Activated T-helper 2 cell treated with anti-CD3 and anti-CD28 coated beads, Interferon-gamma antibody, Interleukin-2, Interleukin-4, amounts not matched to agents 10 μg/mL and 5 μg/mL and 100 μg/mL, durations not matched to agents 14 hours and 24 hours and 36 hours (primary cell): ENCODE measurements around the gene TCOF1. TPM values are rescaled to one million over a fixed set of nuclear protein-coding genes. Genes with fewer than 3 reads are reported as not detected.
A peak's percentile ranks its signal among the peaks of the same experiment; 100 is the strongest.

Source experiments
- DNase-seq: peaks from one replicate; pipeline ENCODE4 v3.0.0; 2021; ENCODE audit warnings: low spot score
- H3K27ac Mint-ChIP-seq: one replicate; pipeline ENCODE4 v1.8.0; 2021; ENCODE audit warnings: mixed read lengths
- H3K27me3 Mint-ChIP-seq: one replicate; pipeline ENCODE4 v1.8.0; 2021; ENCODE audit warnings: low read depth, mixed read lengths
- H3K36me3 Mint-ChIP-seq: one replicate; pipeline ENCODE4 v1.8.0; 2021; ENCODE audit warnings: low read depth, mixed read lengths
- H3K4me1 Mint-ChIP-seq: one replicate; pipeline ENCODE4 v1.8.0; 2021; ENCODE audit warnings: low read depth, mixed read lengths
- H3K4me3 Mint-ChIP-seq: one replicate; pipeline ENCODE4 v1.8.0; 2021; ENCODE audit warnings: low read depth, mild to moderate bottlenecking, moderate library complexity, mixed read lengths
- H3K9me3 Mint-ChIP-seq: one replicate; pipeline ENCODE4 v1.8.0; 2021; ENCODE audit warnings: mixed read lengths
- intact Hi-C: fragments of 100-400 bp; cut with micrococcal nuclease; formaldehyde crosslinking; loops from one replicate; pipeline ENCODE4 v1.15.1; 2023
- total RNA-seq: library from RNA; stranded (reverse); gene quantifications from 2 replicates; pipeline ENCODE4 v1.2.3, GENCODE V29; 2022

Gene TCOF1
- total RNA-seq, 1 donor from 2014 or later: 98.2 TPM

DNA sequence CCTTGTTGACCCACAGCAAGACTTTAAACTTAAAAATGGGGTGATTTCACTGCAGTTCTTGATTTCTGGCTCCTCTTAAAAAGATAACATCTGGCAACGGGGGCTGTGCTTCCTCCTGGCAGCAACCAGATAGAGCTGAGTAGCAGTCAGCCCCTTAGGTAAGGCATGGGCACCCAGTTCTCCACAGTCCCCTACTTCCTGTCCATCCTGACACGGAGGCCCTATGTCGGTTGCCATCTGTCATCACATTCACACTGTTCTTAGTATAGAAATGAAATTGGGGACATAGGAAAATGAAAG lies 43.5 kb downstream of the TCOF1 start:
- DNase-seq: no peak
- Mint-ChIP-seq H3K4me3 (no peak overlapping the region), H3K36me3 (peaks cover 62% of the 10 kb centered on the region), H3K27ac (peak overlapping the region; percentile 25), H3K27me3 (no peaks in the 10 kb centered on the region), H3K4me1 (peaks cover 3% of the 10 kb centered on the region), H3K9me3 (no peaks in the 10 kb centered on the region)
- intact Hi-C loops: no loop called here

GRCh38 chr5:150401376-150402228 lies 44.1 kb downstream of the TCOF1 start:
- no peak for DNase-seq
- peaks cover 59% of the 10 kb centered on the region for H3K36me3 Mint-ChIP-seq
- H3K4me1 Mint-ChIP-seq: peaks cover 3% of the 10 kb centered on the region
- no peak overlapping the region for H3K4me3 Mint-ChIP-seq
- intact Hi-C loops: no loop called here
- H3K9me3 Mint-ChIP-seq: no peaks in the 10 kb centered on the region
- H3K27me3 Mint-ChIP-seq: no peaks in the 10 kb centered on the region
- H3K27ac Mint-ChIP-seq: peak overlapping the region; percentile 25

DNA sequence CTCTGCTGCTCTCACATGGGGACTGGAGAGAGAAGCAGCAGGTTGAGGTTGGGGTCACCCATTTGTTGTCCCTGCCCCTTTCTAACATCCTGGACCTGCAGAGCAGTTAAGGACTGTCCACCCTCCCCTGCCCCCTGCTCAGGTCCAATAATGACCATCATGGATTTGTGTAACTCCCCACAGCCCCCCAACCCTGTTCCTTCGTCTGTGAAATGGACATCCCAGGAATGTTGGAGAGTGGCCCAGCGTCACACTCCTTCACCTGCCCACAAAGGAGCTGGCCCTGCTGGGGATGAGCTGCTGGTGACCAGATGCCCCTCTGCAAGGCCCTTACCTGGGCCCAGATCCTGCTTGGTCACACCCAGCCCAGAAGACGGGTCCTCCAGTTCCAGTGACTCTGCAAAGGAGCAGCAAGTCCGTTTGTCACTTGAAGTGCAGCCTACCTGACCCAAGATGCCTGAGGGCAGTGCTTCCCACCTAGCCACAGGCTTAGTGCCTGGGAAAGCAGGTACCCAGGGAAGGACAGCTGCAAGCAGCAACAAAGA lies 44.8 kb downstream of the TCOF1 start:
- peaks cover 63% of the 10 kb centered on the region for H3K36me3 Mint-ChIP-seq
- no peak for DNase-seq
- intact Hi-C loops: no loop called here
- H3K9me3 Mint-ChIP-seq: no peaks in the 10 kb centered on the region
- H3K4me1 Mint-ChIP-seq: peaks cover 3% of the 10 kb centered on the region
- no peaks in the 10 kb centered on the region for H3K27me3 Mint-ChIP-seq
- no peak overlapping the region for H3K4me3 Mint-ChIP-seq
- H3K27ac Mint-ChIP-seq: peak overlapping the region; percentile 2

GRCh38 chr5:150402901-150403342 lies 45.4 kb downstream of the TCOF1 start:
- no peak for DNase-seq
- intact Hi-C loops: no loop called here
- Mint-ChIP-seq H3K4me1 (peaks cover 3% of the 10 kb centered on the region), H3K9me3 (no peaks in the 10 kb centered on the region), H3K27ac (peak overlapping the region; percentile 2), H3K27me3 (no peaks in the 10 kb centered on the region), H3K4me3 (no peak overlapping the region), H3K36me3 (peaks cover 63% of the 10 kb centered on the region)

DNA sequence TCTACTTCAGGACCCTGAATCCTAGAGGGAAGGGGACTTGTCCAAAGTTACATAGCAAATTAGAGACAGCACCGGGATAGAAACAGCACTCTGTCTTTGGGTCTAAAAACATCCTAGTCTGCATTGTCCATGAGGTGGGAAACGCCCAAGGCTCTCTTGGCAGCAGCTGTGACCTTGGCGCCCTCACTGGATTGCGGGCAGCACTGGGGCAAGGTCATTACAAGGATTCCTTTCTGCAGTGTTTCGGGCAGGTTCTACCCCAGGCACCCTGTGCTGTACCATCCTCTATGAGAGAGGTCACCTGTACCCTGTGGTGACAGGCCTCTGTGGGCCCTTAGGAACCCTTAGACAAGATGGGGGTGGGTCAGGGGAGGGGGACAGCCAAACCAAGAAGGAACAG lies 46.6 kb downstream of the TCOF1 start:
- Mint-ChIP-seq H3K27me3 (no peaks in the 10 kb centered on the region), H3K27ac (no peak overlapping the region), H3K36me3 (peaks cover 61% of the 10 kb centered on the region), H3K4me1 (peaks cover 7% of the 10 kb centered on the region), H3K9me3 (no peaks in the 10 kb centered on the region), H3K4me3 (no peak overlapping the region)
- intact Hi-C loops: no loop called here
- DNase-seq: no peak

DNA sequence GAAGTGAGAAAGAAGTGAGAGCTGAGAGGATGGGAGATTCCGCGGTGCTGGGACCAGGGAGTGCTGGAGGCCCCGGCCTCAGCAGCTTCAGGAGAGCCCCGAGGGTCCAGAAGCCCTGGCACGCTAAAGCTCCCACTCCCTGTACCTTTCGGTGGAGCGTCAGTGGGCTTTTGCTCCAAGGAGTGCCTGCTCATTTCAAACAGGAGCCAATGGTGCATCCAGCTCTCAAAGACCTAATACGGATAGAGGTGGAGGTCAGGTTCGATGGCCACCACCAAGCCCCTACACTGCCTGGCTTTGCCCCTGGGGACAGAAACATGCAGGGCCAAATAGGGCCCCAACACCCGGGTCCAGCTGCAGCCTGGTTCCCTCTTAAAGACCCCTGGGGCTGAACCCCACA lies 47.0 kb downstream of the TCOF1 start:
- DNase-seq: no peak
- no peak overlapping the region for H3K27ac Mint-ChIP-seq
- intact Hi-C loops: no loop called here
- peaks cover 60% of the 10 kb centered on the region for H3K36me3 Mint-ChIP-seq
- no peaks in the 10 kb centered on the region for H3K27me3 Mint-ChIP-seq
- no peak overlapping the region for H3K4me3 Mint-ChIP-seq
- no peaks in the 10 kb centered on the region for H3K9me3 Mint-ChIP-seq
- peaks cover 7% of the 10 kb centered on the region for H3K4me1 Mint-ChIP-seq

DNA sequence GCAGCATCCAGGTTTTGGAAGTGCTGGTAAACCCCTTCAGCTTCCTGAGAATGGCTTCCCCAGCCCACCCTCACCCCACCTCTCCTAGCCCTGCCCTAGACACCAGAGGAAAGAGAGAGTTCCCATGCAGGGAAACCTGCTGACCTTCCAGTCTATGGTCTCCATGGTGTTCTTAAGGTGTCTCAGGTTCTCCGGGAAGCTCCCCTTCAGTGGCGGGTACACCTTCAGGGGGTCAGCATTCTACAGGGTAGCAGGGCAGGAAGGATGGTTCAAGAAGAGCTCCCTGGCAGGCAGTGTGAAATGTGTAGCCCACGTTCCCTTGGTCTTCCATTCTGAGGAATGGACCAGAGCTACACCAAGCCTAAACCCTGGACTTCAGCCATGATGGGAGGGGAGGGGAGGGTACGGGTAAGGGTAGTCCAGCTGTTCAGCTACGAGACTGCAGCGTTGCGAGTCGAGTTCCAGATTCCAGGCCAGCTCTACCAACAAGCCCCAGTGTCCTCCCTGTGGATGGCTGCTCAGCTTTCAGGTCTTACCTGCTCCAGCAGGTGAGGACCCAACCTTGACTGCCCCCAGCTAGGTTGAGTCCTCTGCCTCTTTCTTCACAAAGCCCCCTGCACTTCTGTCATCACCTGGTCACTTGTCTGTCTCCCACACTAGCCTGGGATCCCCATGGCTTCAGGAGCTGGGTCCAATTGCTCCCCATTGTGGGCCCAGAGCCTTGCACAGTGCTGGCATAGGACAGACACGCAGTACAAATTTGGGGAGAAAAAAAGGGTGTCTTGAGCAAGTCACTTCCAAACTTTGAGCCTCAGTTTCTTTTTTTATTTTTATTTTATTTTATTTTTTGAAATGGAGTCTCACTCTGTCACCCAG lies 47.7 kb downstream of the TCOF1 start:
- no peak overlapping the region for H3K27ac Mint-ChIP-seq

DNA sequence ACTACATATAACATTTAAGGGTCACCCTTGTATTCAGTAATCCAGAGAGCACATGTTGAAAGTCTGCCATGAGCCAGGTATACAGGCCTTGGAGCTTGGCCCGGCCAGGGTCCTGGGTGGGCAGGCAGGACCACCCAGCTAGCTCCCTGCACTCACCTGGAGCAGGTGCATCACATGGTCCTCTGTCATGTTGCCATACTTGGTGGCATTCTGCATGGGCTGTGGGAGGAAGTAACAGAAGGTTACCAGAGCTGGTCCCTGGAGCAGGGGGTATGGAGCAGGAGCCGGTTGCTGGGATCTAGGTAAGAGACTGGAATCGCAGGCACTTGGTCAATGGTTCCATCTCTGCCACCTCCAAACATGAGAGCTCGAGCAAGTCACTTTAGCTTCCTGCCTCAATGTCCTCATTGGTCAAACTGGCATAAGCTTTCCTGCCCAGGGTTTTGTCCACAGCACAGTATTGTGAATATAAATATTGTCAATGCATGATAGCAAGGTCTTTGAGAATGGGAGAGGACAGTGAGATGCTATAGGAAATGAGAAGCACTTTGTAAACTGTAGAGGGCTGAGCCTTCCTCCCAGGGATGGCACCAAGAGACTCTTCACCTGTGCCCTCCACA lies 48.7 kb downstream of the TCOF1 start:
- no peak overlapping the region for H3K27ac Mint-ChIP-seq
- H3K4me3 Mint-ChIP-seq: no peak overlapping the region
- H3K27me3 Mint-ChIP-seq: no peaks in the 10 kb centered on the region
- H3K9me3 Mint-ChIP-seq: no peaks in the 10 kb centered on the region
- H3K4me1 Mint-ChIP-seq: peaks cover 18% of the 10 kb centered on the region
- intact Hi-C loops: no loop called here
- H3K36me3 Mint-ChIP-seq: peaks cover 56% of the 10 kb centered on the region
- no peak for DNase-seq

More for the DNA sequence above, 47.7 kb downstream of the TCOF1 start:
- DNase-seq: no peak
- Mint-ChIP-seq H3K36me3 (peaks cover 60% of the 10 kb centered on the region), H3K27me3 (no peaks in the 10 kb centered on the region), H3K4me1 (peaks cover 13% of the 10 kb centered on the region), H3K9me3 (no peaks in the 10 kb centered on the region), H3K4me3 (no peak overlapping the region)
- intact Hi-C loops: no loop called here

DNA sequence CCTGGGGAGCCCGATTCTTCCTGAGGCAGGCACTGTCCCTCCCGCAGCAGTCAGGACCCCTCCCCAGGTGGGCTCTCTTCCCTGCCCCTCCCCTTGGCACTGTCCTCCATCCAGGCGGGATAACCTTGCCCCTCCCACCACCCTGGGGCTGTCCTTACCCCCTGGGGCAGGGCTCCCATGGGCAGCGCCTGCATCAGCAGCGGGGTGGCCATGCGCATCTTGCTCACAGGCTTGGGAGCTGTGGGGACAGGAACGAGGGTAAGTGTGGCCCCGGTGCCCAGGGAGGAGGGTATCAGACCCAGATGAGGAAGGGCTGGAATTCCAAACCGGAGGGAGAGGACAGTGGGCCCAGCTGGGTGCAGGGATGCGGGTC lies 49.2 kb downstream of the TCOF1 start:
- DNase-seq: no peak
- peaks cover 51% of the 10 kb centered on the region for H3K36me3 Mint-ChIP-seq
- H3K27ac Mint-ChIP-seq: no peak overlapping the region
- H3K4me3 Mint-ChIP-seq: no peak overlapping the region
- no peaks in the 10 kb centered on the region for H3K9me3 Mint-ChIP-seq
- intact Hi-C loops: no loop called here
- H3K27me3 Mint-ChIP-seq: no peaks in the 10 kb centered on the region
- H3K4me1 Mint-ChIP-seq: peaks cover 17% of the 10 kb centered on the region

DNA sequence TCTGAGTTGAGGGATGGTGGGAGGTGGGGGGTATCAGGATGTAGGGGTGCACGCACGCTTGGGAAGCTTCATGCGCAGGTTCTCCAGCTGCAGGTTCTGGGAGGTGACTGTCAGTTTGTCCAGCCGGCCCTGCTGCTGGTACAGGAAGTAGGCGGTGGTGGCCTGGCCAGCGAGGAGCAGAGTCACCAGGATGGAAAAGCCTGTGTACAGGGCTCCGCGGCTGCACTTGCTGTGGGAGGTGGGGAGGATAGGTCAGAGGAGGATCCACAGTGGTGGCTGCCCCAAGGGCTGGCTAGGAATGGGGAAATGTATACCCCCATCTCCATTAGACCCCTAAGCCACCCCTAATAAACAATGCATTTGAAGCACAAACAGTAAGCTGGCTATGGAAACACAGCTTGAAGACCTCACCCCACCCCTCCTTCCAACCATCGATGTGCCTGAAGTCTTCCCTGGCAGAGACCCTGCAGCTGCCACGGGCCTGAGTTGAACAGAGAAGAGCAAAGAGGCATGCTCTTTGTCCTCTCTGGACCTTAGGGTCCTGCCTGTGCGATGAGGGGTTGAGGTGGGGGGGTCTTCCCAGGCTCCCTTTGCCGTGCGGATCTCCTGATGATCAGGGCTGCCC lies 49.7 kb downstream of the TCOF1 start:
- Mint-ChIP-seq H3K27ac (no peak overlapping the region), H3K27me3 (no peaks in the 10 kb centered on the region), H3K9me3 (no peaks in the 10 kb centered on the region), H3K36me3 (peaks cover 46% of the 10 kb centered on the region), H3K4me3 (no peak overlapping the region), H3K4me1 (peaks cover 17% of the 10 kb centered on the region)
- DNase-seq: no peak
- intact Hi-C loops: no loop called here

GRCh38 chr5:150408231-150408943 lies 50.9 kb downstream of the TCOF1 start:
- H3K9me3 Mint-ChIP-seq: no peaks in the 10 kb centered on the region
- intact Hi-C loops: no loop called here
- H3K27ac Mint-ChIP-seq: no peak overlapping the region
- H3K27me3 Mint-ChIP-seq: no peaks in the 10 kb centered on the region
- H3K4me3 Mint-ChIP-seq: no peak overlapping the region
- no peak for DNase-seq
- H3K4me1 Mint-ChIP-seq: peaks cover 24% of the 10 kb centered on the region
- H3K36me3 Mint-ChIP-seq: peaks cover 42% of the 10 kb centered on the region
